Esophagus muscularis mucosa (tissue), 4 donors: ENCODE data around the gene DLG5. TPM values are rescaled to one million over a fixed set of nuclear protein-coding genes. Genes with fewer than 3 reads are reported as not detected.

Source experiments
- DNase-seq: peaks from one replicate; pipeline ENCODE4 v3.0.0-alpha.2; 2017; ENCODE audit errors: extremely low spot score
- H3K27ac ChIP-seq, 4 donors: fragments of 200-600 bp; sonication (generic); replicated peaks in 1 of 4; 1 replicate in 3 of 4; 2 replicates in 1 of 4; pipeline ENCODE4 v1.5.1; 2016 to 2019; ENCODE audit warnings: mild to moderate bottlenecking in 1 of 4
- H3K27me3 ChIP-seq, 4 donors: fragments of 200-600 bp; sonication (generic); one replicate each; pipeline versions ENCODE4 v1.5.1 to v1.6.0; 2016 to 2019
- H3K36me3 ChIP-seq, 4 donors: fragments of 200-600 bp; sonication (generic); one replicate each; pipeline ENCODE4 v1.5.1; 2016 to 2019
- H3K4me1 ChIP-seq, 4 donors: fragments of 200-600 bp; sonication (generic); one replicate each; pipeline ENCODE4 v1.5.1; 2016 to 2019
- H3K4me3 ChIP-seq, 4 donors: fragments of 200-600 bp; sonication (generic); 1 replicate in 2 of 4; 2 replicates in 2 of 4; pipeline ENCODE4 v1.5.1; 2016 to 2019; ENCODE audit warnings: mild to moderate bottlenecking in 4 of 4, moderate library complexity in 1 of 4
- H3K9me3 ChIP-seq, 4 donors: fragments of 200-600 bp; sonication (generic); 1 replicate in 3 of 4; 2 replicates in 1 of 4; pipeline ENCODE4 v1.5.1; 2016 to 2019
- CTCF ChIP-seq, 3 experiments: fragments of 200-600 bp in 2 of 3; fragments of 450-650 bp in 1 of 3; sonication (generic) in 2 of 3; IDR thresholded peaks; one replicate each; pipeline ENCODE4 v1.5.1; 2017 to 2019; ENCODE audit warnings: antibody characterized with exemption in 3 of 3, mild to moderate bottlenecking in 2 of 3, moderate library complexity in 1 of 3
- EP300 ChIP-seq: sonication (generic); formaldehyde crosslinking; IDR thresholded peaks from one replicate; pipeline ENCODE4 v1.6.1; 2017; ENCODE audit warnings: antibody characterized with exemption
- POLR2A ChIP-seq: fragments of 450-650 bp; IDR thresholded peaks from one replicate; pipeline ENCODE4 v1.6.1; 2017; ENCODE audit warnings: antibody characterized with exemption, moderate library complexity, mild to moderate bottlenecking, low read depth
- POLR2AphosphoS5 ChIP-seq, 2 donors: sonication (generic); formaldehyde crosslinking; IDR thresholded peaks; one replicate each; pipeline ENCODE4 v1.6.1; 2017; ENCODE audit warnings: antibody characterized with exemption in 2 of 2
- WGBS: methylation state at CpG from one replicate; pipeline ENCODE4 v1.1.5; 2018; 5-methylcytosine and 5-hydroxymethylcytosine counted together
- intact Hi-C: fragments of 100-400 bp; cut with DNase I; formaldehyde crosslinking; loops from one replicate; pipeline ENCODE4 v1.15.1; 2023
- total RNA-seq, 4 donors: library from RNA; depleted of rRNA; stranded (reverse); fragments of >200 nt; gene quantifications; one replicate each; pipeline versions ENCODE4 v1.1.0 to v1.2.1, GENCODE V29; 2016

Gene DLG5
- total RNA-seq, 4 donors from 2014 or later, result 55.7 to 120 (median 76.6) TPM

DNA sequence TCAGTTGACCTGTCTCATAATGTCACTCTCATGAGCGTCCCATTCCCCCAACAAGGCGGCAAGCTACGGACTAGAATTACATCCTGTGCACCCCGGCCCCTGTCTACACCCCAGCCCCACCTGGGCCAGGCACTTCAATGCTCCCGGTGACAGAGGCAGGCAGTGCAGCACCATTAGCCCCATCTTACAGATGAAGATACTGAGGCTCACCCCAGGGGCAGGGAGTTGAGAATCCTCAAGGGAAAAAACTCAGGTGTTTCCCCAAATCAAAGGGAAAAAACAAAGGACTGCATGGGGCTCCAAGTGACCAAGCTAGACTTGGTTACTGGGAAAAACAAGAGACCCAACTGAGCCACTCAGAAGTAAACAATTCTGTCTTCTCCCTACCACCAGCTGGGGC lies 4.5 kb downstream of the DLG5 start:
- Histone ChIP-seq H3K4me1 (peaks cover 23 to 83% (median 71%) of the 10 kb centered on the region in 4 donors), H3K27me3 (no peaks in the 10 kb centered on the region), H3K27ac (no peak overlapping the region), H3K9me3 (no peaks in the 10 kb centered on the region), H3K36me3 (no peaks in the 10 kb centered on the region), H3K4me3 (no peak overlapping the region)
- TF ChIP-seq POLR2AphosphoS5 (IDR thresholded peaks at IDR 0.05), result no peak
- no peak for TF ChIP-seq POLR2A
- no peak for TF ChIP-seq CTCF (IDR thresholded peaks at IDR 0.05)
- no peak for TF ChIP-seq EP300
- intact Hi-C loops, result no loop called here
- DNase-seq, result no peak
- 97% methylated on average over 5 of the region's 5 CpGs for WGBS

DNA sequence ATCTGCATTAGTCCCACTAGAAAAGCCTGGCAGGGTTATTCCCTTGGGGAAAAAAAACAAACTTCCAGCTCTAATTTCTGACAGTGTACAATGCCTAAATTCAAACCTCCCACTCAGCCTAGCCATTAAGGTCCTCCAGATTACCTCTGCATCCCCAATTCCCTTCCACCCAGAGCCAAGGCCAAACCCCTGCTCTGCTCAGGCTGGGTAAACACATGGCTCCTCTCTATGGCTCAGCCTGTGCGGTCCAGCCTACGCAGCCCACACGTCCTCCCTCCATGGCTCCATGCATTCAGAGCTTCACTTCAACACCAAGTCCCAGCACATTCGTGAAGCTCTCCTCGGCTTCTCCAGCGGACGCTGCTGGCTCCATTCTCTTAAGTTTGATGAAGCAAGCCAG lies 5.2 kb downstream of the DLG5 start:
- Histone ChIP-seq H3K27ac (no peak overlapping the region), H3K9me3 (no peaks in the 10 kb centered on the region), H3K27me3 (no peaks in the 10 kb centered on the region), H3K4me1 (peaks cover 22 to 80% (median 71%) of the 10 kb centered on the region in 4 donors), H3K36me3 (no peaks in the 10 kb centered on the region), H3K4me3 (no peak overlapping the region)
- DNase-seq, result no peak
- TF ChIP-seq EP300 (no peak), POLR2A (no peak), CTCF (IDR thresholded peaks at IDR 0.05) (no peak), POLR2AphosphoS5 (IDR thresholded peaks at IDR 0.05) (no peak)
- WGBS, result 80% methylated on average over 7 of the region's 7 CpGs
- intact Hi-C loops, result no loop called here

GRCh38 chr10:77920495-77920894 lies 6.1 kb downstream of the DLG5 start:
- WGBS, result 68% methylated on average over 4 of the region's 4 CpGs
- Histone ChIP-seq H3K4me3 (no peak overlapping the region), H3K4me1 (peaks cover 17 to 76% (median 73%) of the 10 kb centered on the region in 4 donors), H3K36me3 (no peaks in the 10 kb centered on the region), H3K9me3 (no peaks in the 10 kb centered on the region), H3K27me3 (no peaks in the 10 kb centered on the region), H3K27ac (peak overlapping the region in 1 of 4 donors; percentile 36)
- intact Hi-C loops, result no loop called here
- TF ChIP-seq CTCF (IDR thresholded peaks at IDR 0.05), result no peak
- no peak for TF ChIP-seq POLR2AphosphoS5 (IDR thresholded peaks at IDR 0.05)
- TF ChIP-seq POLR2A, result no peak
- no peak for TF ChIP-seq EP300
- no peak for DNase-seq

DNA sequence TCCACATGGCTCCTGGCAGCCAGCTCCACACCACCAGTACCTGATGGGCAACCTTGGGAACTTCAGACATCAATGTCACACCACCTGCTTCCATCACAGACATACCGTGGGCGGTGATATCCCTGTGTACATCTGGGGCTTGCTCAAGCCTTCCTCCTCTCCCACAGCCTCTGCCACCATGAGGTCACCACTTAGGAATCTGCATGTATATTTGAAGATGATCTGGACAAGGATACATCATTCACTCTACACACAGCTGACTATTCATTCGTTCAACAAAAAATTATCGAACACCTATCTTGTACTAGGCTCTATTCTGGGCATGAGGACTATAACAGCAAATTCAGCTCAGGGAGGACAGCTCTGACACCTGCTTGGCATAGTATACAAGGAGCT lies 6.8 kb downstream of the DLG5 start:
- peak overlapping the region in 1 of 4 donors; percentile 36 for H3K27ac ChIP-seq
- TF ChIP-seq POLR2A (no peak), CTCF (IDR thresholded peaks at IDR 0.05) (no peak), POLR2AphosphoS5 (IDR thresholded peaks at IDR 0.05) (no peak), EP300 (no peak)
- no peak for DNase-seq
- H3K4me3 ChIP-seq, result no peak overlapping the region
- H3K27me3 ChIP-seq, result no peaks in the 10 kb centered on the region
- intact Hi-C loops, result no loop called here
- peaks cover 9 to 76% (median 73%) of the 10 kb centered on the region in 4 donors for H3K4me1 ChIP-seq
- no peaks in the 10 kb centered on the region for H3K9me3 ChIP-seq
- WGBS, result 43% methylated on average over 4 of the region's 4 CpGs
- no peaks in the 10 kb centered on the region for H3K36me3 ChIP-seq
